Activated naive CD8-positive, alpha-beta T cell (primary cell): ENCODE data around the gene PLEKHG3.

Experiments
- H3K27ac Mint-ChIP-seq: one replicate; pipeline ENCODE4 v1.8.0; 2021; ENCODE audit warnings: mixed read lengths
- H3K27me3 Mint-ChIP-seq: one replicate; pipeline ENCODE4 v1.8.0; 2021; ENCODE audit warnings: mixed read lengths
- H3K36me3 Mint-ChIP-seq: one replicate; pipeline ENCODE4 v1.8.0; 2021; ENCODE audit warnings: mixed read lengths
- H3K4me1 Mint-ChIP-seq: one replicate; pipeline ENCODE4 v1.8.0; 2021; ENCODE audit warnings: low read depth, mixed read lengths
- H3K4me3 Mint-ChIP-seq: one replicate; pipeline ENCODE4 v1.8.0; 2021; ENCODE audit warnings: mild to moderate bottlenecking, mixed read lengths
- H3K9me3 Mint-ChIP-seq: one replicate; pipeline ENCODE4 v1.8.0; 2021; ENCODE audit warnings: low read depth, mixed read lengths

PLEKHG3 gene

GRCh38 chr14:64695071-64695470 lies 9.2 kb upstream of the PLEKHG3 start:
- peaks cover 12% of the 10 kb centered on the region for H3K27me3 Mint-ChIP-seq
- no peak overlapping the region for H3K4me3 Mint-ChIP-seq
- no peaks in the 10 kb centered on the region for H3K4me1 Mint-ChIP-seq
- H3K36me3 Mint-ChIP-seq, result no peaks in the 10 kb centered on the region
- H3K27ac Mint-ChIP-seq, result no peak overlapping the region
- H3K9me3 Mint-ChIP-seq, result no peaks in the 10 kb centered on the region

- Mint-ChIP-seq H3K27me3 (peaks cover 19% of the 10 kb centered on the region), H3K27ac (no peak overlapping the region), H3K4me1 (no peaks in the 10 kb centered on the region), H3K9me3 (no peaks in the 10 kb centered on the region), H3K4me3 (no peak overlapping the region), H3K36me3 (no peaks in the 10 kb centered on the region)
These were observed 7.8 kb upstream of the PLEKHG3 start for GRCh38 chr14:64696355-64696857.

GRCh38 chr14:64698903-64699302 lies 5.3 kb upstream of the PLEKHG3 start:
- Mint-ChIP-seq H3K4me3 (no peak overlapping the region), H3K27me3 (peaks cover 37% of the 10 kb centered on the region), H3K4me1 (peaks cover 13% of the 10 kb centered on the region), H3K36me3 (no peaks in the 10 kb centered on the region), H3K9me3 (no peaks in the 10 kb centered on the region), H3K27ac (no peak overlapping the region)

GRCh38 chr14:64700290-64700689 lies 3.9 kb upstream of the PLEKHG3 start:
- Mint-ChIP-seq H3K9me3 (no peaks in the 10 kb centered on the region), H3K4me3 (no peak overlapping the region), H3K27me3 (peaks cover 34% of the 10 kb centered on the region), H3K4me1 (peaks cover 17% of the 10 kb centered on the region), H3K27ac (no peak overlapping the region), H3K36me3 (no peaks in the 10 kb centered on the region)

GRCh38 chr14:64700894-64701293 lies 3.3 kb upstream of the PLEKHG3 start:
- peaks cover 35% of the 10 kb centered on the region for H3K27me3 Mint-ChIP-seq
- H3K9me3 Mint-ChIP-seq, result no peaks in the 10 kb centered on the region
- no peak overlapping the region for H3K27ac Mint-ChIP-seq
- peaks cover 23% of the 10 kb centered on the region for H3K4me1 Mint-ChIP-seq
- H3K4me3 Mint-ChIP-seq, result no peak overlapping the region
- H3K36me3 Mint-ChIP-seq, result no peaks in the 10 kb centered on the region

GRCh38 chr14:64701660-64702059 lies 2.6 kb upstream of the PLEKHG3 start:
- peaks cover 34% of the 10 kb centered on the region for H3K27me3 Mint-ChIP-seq
- H3K27ac Mint-ChIP-seq, result no peak overlapping the region
- peaks cover 25% of the 10 kb centered on the region for H3K4me1 Mint-ChIP-seq
- H3K9me3 Mint-ChIP-seq, result no peaks in the 10 kb centered on the region
- no peaks in the 10 kb centered on the region for H3K36me3 Mint-ChIP-seq
- no peak overlapping the region for H3K4me3 Mint-ChIP-seq

GRCh38 chr14:64702493-64703394 lies 1.5 kb upstream of the PLEKHG3 start:
- no peaks in the 10 kb centered on the region for H3K36me3 Mint-ChIP-seq
- peaks cover 38% of the 10 kb centered on the region for H3K27me3 Mint-ChIP-seq
- H3K9me3 Mint-ChIP-seq, result no peaks in the 10 kb centered on the region
- H3K4me1 Mint-ChIP-seq, result peaks cover 29% of the 10 kb centered on the region
- no peak overlapping the region for H3K27ac Mint-ChIP-seq
- H3K4me3 Mint-ChIP-seq, result peak overlapping the region; percentile 79

- H3K27me3 Mint-ChIP-seq, result peaks cover 39% of the 10 kb centered on the region
- H3K36me3 Mint-ChIP-seq, result no peaks in the 10 kb centered on the region
- no peak overlapping the region for H3K27ac Mint-ChIP-seq
- peak overlapping the region; percentile 79 for H3K4me3 Mint-ChIP-seq
- no peaks in the 10 kb centered on the region for H3K9me3 Mint-ChIP-seq
- H3K4me1 Mint-ChIP-seq, result peaks cover 35% of the 10 kb centered on the region
These were observed 655 bp upstream of the PLEKHG3 start for GRCh38 chr14:64703395-64704142.

GRCh38 chr14:64704743-64705380 lies 638 bp downstream of the PLEKHG3 start:
- peaks cover 45% of the 10 kb centered on the region for H3K4me1 Mint-ChIP-seq
- H3K9me3 Mint-ChIP-seq, result no peaks in the 10 kb centered on the region
- H3K36me3 Mint-ChIP-seq, result no peaks in the 10 kb centered on the region
- peak overlapping the region; percentile 73 for H3K4me3 Mint-ChIP-seq
- no peak overlapping the region for H3K27ac Mint-ChIP-seq
- H3K27me3 Mint-ChIP-seq, result peaks cover 39% of the 10 kb centered on the region

GRCh38 chr14:64705381-64706118 lies 1.3 kb downstream of the PLEKHG3 start:
- Mint-ChIP-seq H3K9me3 (no peaks in the 10 kb centered on the region), H3K27ac (no peak overlapping the region), H3K36me3 (no peaks in the 10 kb centered on the region), H3K27me3 (peaks cover 36% of the 10 kb centered on the region), H3K4me3 (peak overlapping the region; percentile 73), H3K4me1 (peaks cover 45% of the 10 kb centered on the region)

GRCh38 chr14:64706119-64706592 lies 1.9 kb downstream of the PLEKHG3 start:
- Mint-ChIP-seq H3K27me3 (peaks cover 31% of the 10 kb centered on the region), H3K9me3 (no peaks in the 10 kb centered on the region), H3K4me1 (peaks cover 45% of the 10 kb centered on the region), H3K27ac (no peak overlapping the region), H3K4me3 (peak overlapping the region; percentile 73), H3K36me3 (no peaks in the 10 kb centered on the region)

GRCh38 chr14:64706593-64707193 lies 2.5 kb downstream of the PLEKHG3 start:
- Mint-ChIP-seq H3K4me3 (peak overlapping the region; percentile 17), H3K36me3 (no peaks in the 10 kb centered on the region), H3K4me1 (peaks cover 45% of the 10 kb centered on the region), H3K27me3 (peaks cover 27% of the 10 kb centered on the region), H3K27ac (no peak overlapping the region), H3K9me3 (no peaks in the 10 kb centered on the region)

GRCh38 chr14:64707661-64708060 lies 3.4 kb downstream of the PLEKHG3 start:
- Mint-ChIP-seq H3K27me3 (peaks cover 21% of the 10 kb centered on the region), H3K4me1 (peaks cover 43% of the 10 kb centered on the region), H3K27ac (peak overlapping the region; percentile 22), H3K36me3 (peaks cover 2% of the 10 kb centered on the region), H3K9me3 (peaks cover 3% of the 10 kb centered on the region), H3K4me3 (no peak overlapping the region)
